ENCODE data around the gene SMAD5. TPM values are rescaled to one million over a fixed set of nuclear protein-coding genes. Genes with fewer than 3 reads are reported as not detected.

Gene SMAD5
- total and polyA plus RNA-seq, 2 of the 8 experiments (the other 6 are each of a cell fraction or from before 2014, with no cell fraction given) = 30.2 to 60.5 TPM

DNA sequence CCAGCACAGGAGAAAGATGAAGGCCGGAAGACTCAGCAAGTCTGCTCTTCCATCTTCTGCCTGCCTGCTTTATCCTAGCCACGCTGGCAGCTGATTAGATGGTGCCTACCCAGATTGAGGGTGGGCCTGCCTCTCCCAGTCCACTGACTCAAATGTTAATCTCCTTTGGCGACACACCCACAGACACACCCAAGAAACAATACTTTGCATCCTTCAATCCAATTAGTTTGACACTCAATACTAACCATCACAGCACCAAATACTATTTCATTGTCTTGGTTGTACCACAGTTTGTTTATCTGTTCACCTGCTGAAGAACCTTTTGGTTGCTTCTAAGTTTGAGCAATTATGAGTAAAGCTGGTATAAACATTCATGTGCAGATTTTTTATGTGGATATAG, 36.6 kb downstream of the SMAD5 start:
- POLR2A ChIA-PET (ENCODE audit: partially characterized antibody) = no interaction called here
- Histone ChIP-seq H3K14ac (ENCODE audit: insufficient read length) (no peak overlapping the region), H2BK120ac (replicated peaks; ENCODE audit: low read depth, low read length) (no peak overlapping the region), H2AK5ac (ENCODE audit: low read depth, low read length) (no peak overlapping the region), H3K23ac (ENCODE audit: insufficient read length) (no peak overlapping the region), H3K79me2 (ENCODE audit: control insufficient read depth in 1 of 2, insufficient read depth in 2 of 2, low read length in 2 of 2) (0 out of 4 replicates have a peak, but pooled peaks cover 0 to 3% of the 10 kb centered on the region in 2 experiments), H3K79me1 (ENCODE audit: low read depth, low read length) (no peaks in the 10 kb centered on the region), H2BK15ac (ENCODE audit: low read length) (no peak overlapping the region), H3K9me3 (ENCODE audit: insufficient read depth in 2 of 2, low read depth in 1 of 2, low read length in 1 of 2) (no peaks in the 10 kb centered on the region), H3K4ac (replicated peaks; ENCODE audit: insufficient read length, low read depth, low read length) (no peak overlapping the region), H3K36me3 (ENCODE audit: control insufficient read depth in 2 of 4, insufficient read depth in 4 of 4, low read length in 3 of 4) (peaks cover 2 to 21% (median 9%) of the 10 kb centered on the region in 4 experiments; a peak in 7 of 8 replicates), H3K4me1 (replicated peaks in 1 of 4; ENCODE audit: control insufficient read depth in 3 of 4, insufficient read depth in 4 of 4, low read length in 3 of 4) (no peaks in the 10 kb centered on the region), H2BK5ac (ENCODE audit: low read depth, low read length) (no peak overlapping the region), H4K20me1 (replicated peaks in 1 of 2; ENCODE audit: control insufficient read depth in 1 of 2, insufficient read depth in 2 of 2, low read length in 2 of 2) (peaks cover 1 to 2% of the 10 kb centered on the region in 2 experiments), H3K23me2 (ENCODE audit: low read depth, low read length) (no peaks in the 10 kb centered on the region), H4K5ac (ENCODE audit: insufficient read length, low read depth, low read length) (no peak overlapping the region), H3K4me3 (ENCODE audit: extremely low read depth in 1 of 4, insufficient read depth in 2 of 4, low read depth in 3 of 4, low read length in 4 of 4) (no peak overlapping the region), H4K8ac (ENCODE audit: extremely low read depth, insufficient read depth, low read length) (no peak overlapping the region), H3K27ac (ENCODE audit: low read depth, low read length) (no peak overlapping the region), H3K56ac (replicated peaks; ENCODE audit: insufficient read length, low read depth, low read length) (no peak overlapping the region), H2BK20ac (ENCODE audit: low read length) (no peak overlapping the region), H3K18ac (ENCODE audit: extremely low read depth, low read length) (no peak overlapping the region), H3K4me2 (ENCODE audit: insufficient read depth in 1 of 2, low read depth in 2 of 2, low read length in 2 of 2) (no peak overlapping the region), H3K9ac (replicated peaks in 1 of 4; ENCODE audit: extremely low read depth in 1 of 4, low read depth in 3 of 4, low read length in 3 of 4) (no peak overlapping the region), H2BK12ac (ENCODE audit: low read depth, low read length) (no peak overlapping the region), H4K91ac (replicated peaks; ENCODE audit: insufficient read length, low read length) (no peak overlapping the region), H2AFZ (ENCODE audit: low read length) (no peak overlapping the region), H3K27me3 (replicated peaks in 1 of 4; ENCODE audit: control insufficient read depth in 3 of 4, extremely low read depth in 1 of 4, insufficient read depth in 3 of 4, low read length in 3 of 4) (no peaks in the 10 kb centered on the region)
- CTCF ChIA-PET (ENCODE audit: partially characterized antibody) = interaction anchor here (0.8 to 1.5 kb wide), 2 partner anchors 86 to 275 kb away, joined by 4 read pairs; no protein-coding TSS in a partner anchor
- DNase-seq (ENCODE audit: low read depth in 1 of 2, low spot score in 2 of 2) (no peak), FAIRE-seq (no peak)
- TF ChIP-seq POU5F1 (IDR thresholded peaks at IDR 0.05; ENCODE audit: low read depth, low read length) = no peak
- TF ChIP-seq RFX5 (IDR thresholded peaks at IDR 0.05; ENCODE audit: borderline replicate concordance, low read depth, low read length) = no peak
- TF ChIP-seq BACH1 (IDR thresholded peaks at IDR 0.05; ENCODE audit: low read length) = no peak
- TF ChIP-seq CEBPB (IDR thresholded peaks at IDR 0.05; ENCODE audit: low read depth, low read length) = no peak
- TF ChIP-seq KDM4A (IDR thresholded peaks at IDR 0.05; ENCODE audit: low read depth, low read length, severe bottlenecking) = no peak
- TF ChIP-seq, protein P1, sequence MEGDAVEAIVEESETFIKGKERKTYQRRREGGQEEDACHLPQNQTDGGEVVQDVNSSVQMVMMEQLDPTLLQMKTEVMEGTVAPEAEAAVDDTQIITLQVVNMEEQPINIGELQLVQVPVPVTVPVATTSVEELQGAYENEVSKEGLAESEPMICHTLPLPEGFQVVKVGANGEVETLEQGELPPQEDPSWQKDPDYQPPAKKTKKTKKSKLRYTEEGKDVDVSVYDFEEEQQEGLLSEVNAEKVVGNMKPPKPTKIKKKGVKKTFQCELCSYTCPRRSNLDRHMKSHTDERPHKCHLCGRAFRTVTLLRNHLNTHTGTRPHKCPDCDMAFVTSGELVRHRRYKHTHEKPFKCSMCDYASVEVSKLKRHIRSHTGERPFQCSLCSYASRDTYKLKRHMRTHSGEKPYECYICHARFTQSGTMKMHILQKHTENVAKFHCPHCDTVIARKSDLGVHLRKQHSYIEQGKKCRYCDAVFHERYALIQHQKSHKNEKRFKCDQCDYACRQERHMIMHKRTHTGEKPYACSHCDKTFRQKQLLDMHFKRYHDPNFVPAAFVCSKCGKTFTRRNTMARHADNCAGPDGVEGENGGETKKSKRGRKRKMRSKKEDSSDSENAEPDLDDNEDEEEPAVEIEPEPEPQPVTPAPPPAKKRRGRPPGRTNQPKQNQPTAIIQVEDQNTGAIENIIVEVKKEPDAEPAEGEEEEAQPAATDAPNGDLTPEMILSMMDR (IDR thresholded peaks at IDR 0.05; ENCODE audit: control extremely low read depth in 1 of 3, insufficient read depth in 1 of 3, low read depth in 1 of 3, low read length in 3 of 3) = no peak
- 87% methylated on average over 3 of the region's 3 CpGs; no CpG with 5 or more reads in 1 of the 2 experiments for WGBS, 2 experiments (ENCODE audit: extremely low coverage in 1 of 2, insufficient coverage in 1 of 2, insufficient read length in 1 of 2, insufficient replicate concordance in 2 of 2, low coverage in 1 of 2, low lambda C conversion rate in 2 of 2, missing lambda C conversion rate in 1 of 2)

All from H1 (cell line).